ENCODE data around the gene KPTN.

DNA sequence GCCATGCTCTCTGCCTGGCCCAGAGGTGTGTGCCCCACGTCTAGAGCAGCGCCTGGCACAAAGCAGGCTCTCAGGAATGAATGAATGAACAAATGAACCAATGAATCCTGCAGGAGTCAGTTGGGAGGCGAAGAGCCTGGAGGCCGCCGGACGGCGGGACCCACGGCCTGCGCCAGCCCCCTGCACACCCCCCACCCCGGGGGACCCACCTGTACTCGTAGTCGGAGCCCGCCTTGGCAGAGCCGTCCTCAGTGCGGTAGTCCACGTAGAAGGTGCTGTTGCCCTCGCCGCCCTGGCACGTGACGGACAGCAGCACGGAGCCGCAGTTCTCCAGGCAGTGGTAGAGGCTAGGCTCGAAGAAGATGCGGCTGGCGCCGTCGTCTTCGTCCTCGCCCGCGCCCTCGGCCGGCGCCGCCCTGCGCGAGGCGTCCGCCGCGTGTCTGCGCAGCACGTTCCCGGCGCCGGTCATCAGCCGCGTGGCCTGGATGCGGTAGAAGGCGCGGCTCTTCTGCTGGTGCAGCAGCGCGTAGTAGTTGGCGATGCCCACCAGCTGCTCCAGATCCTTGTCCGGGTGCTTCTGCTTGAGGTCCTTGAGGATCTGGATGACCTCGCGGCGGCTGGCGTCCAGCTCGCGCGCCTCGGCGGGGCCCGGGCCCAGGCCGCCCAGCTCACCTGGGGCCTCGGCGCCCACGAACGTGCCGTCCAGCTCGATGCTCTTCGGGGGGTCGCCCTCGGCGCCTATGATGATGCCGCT lies 27.1 kb downstream of the KPTN start:
- TF ChIP-seq, protein P1, sequence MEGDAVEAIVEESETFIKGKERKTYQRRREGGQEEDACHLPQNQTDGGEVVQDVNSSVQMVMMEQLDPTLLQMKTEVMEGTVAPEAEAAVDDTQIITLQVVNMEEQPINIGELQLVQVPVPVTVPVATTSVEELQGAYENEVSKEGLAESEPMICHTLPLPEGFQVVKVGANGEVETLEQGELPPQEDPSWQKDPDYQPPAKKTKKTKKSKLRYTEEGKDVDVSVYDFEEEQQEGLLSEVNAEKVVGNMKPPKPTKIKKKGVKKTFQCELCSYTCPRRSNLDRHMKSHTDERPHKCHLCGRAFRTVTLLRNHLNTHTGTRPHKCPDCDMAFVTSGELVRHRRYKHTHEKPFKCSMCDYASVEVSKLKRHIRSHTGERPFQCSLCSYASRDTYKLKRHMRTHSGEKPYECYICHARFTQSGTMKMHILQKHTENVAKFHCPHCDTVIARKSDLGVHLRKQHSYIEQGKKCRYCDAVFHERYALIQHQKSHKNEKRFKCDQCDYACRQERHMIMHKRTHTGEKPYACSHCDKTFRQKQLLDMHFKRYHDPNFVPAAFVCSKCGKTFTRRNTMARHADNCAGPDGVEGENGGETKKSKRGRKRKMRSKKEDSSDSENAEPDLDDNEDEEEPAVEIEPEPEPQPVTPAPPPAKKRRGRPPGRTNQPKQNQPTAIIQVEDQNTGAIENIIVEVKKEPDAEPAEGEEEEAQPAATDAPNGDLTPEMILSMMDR (IDR thresholded peaks at IDR 0.05): no peak
- no peak for TF ChIP-seq ZFX (IDR thresholded peaks at IDR 0.05; ENCODE audit: borderline replicate concordance)
